H9 (cell line): ENCODE data around the gene CNNM3. TPM values are rescaled to one million over a fixed set of nuclear protein-coding genes. Genes with fewer than 3 reads are reported as not detected.

ENCODE experiments used
- DNase-seq: peaks from one replicate; pipeline ENCODE4 v3.0.0-alpha.2; 2017
- H2AFZ ChIP-seq: one replicate; pipeline ENCODE4 v1.6.1; 2013; ENCODE audit warnings: mild to moderate bottlenecking, low read length, control low read depth, moderate library complexity
- H2AK5ac ChIP-seq: 2 replicates; pipeline ENCODE4 v1.6.1; 2013; ENCODE audit warnings: low read length, control low read depth, mixed read lengths; ENCODE audit not compliant: insufficient read length
- H2BK120ac ChIP-seq: one replicate; pipeline ENCODE4 v1.6.1; 2013; ENCODE audit warnings: low read depth, mild to moderate bottlenecking, low read length, control low read depth, inconsistent platforms; ENCODE audit not compliant: poor library complexity, severe bottlenecking
- H2BK12ac ChIP-seq: 2 replicates; pipeline ENCODE4 v1.6.1; 2013; ENCODE audit warnings: low read length, control low read depth, mixed read lengths, low read depth; ENCODE audit not compliant: insufficient read length
- H2BK15ac ChIP-seq: 2 replicates; pipeline ENCODE4 v1.6.1; 2013; ENCODE audit warnings: low read depth, low read length, control low read depth
- H2BK20ac ChIP-seq: one replicate; pipeline ENCODE4 v1.6.1; 2013; ENCODE audit warnings: low read depth, mild to moderate bottlenecking, low read length, control low read depth, inconsistent platforms; ENCODE audit not compliant: poor library complexity, severe bottlenecking
- H2BK5ac ChIP-seq: 2 replicates; pipeline ENCODE4 v1.6.1; 2013; ENCODE audit warnings: low read length, control low read depth, mixed read lengths; ENCODE audit not compliant: insufficient read length
- H3K14ac ChIP-seq: 2 replicates; pipeline ENCODE4 v1.6.1; 2013; ENCODE audit warnings: low read length, control low read depth; ENCODE audit not compliant: insufficient read depth
- H3K18ac ChIP-seq: 2 replicates; pipeline ENCODE4 v1.6.1; 2013; ENCODE audit warnings: low read depth, mild to moderate bottlenecking, mixed read lengths, low read length, control low read depth; ENCODE audit not compliant: insufficient read length
- H3K23ac ChIP-seq: 2 replicates; pipeline ENCODE4 v1.6.1; 2013; ENCODE audit warnings: low read length, control low read depth, mixed read lengths, low read depth; ENCODE audit not compliant: insufficient read length
- H3K23me2 ChIP-seq: 2 replicates; pipeline ENCODE4 v1.6.1; 2013; ENCODE audit warnings: low read depth, mild to moderate bottlenecking, mixed read lengths, low read length, control low read depth; ENCODE audit not compliant: insufficient read length, poor library complexity, severe bottlenecking
- H3K27ac ChIP-seq: 2 replicates; pipeline ENCODE4 v1.5.1; 2013; ENCODE audit warnings: low read length, control low read depth, mixed read lengths, low read depth; ENCODE audit not compliant: insufficient read length
- H3K27me3 ChIP-seq: 2 replicates; pipeline ENCODE4 v1.6.1; 2013; ENCODE audit warnings: low read length, control low read depth, inconsistent platforms; ENCODE audit not compliant: insufficient read depth
- H3K4ac ChIP-seq: 2 replicates; pipeline ENCODE4 v1.6.1; 2013; ENCODE audit warnings: low read depth, mild to moderate bottlenecking, control low read depth, inconsistent platforms, low read length, moderate library complexity
- H3K4me1 ChIP-seq: 2 replicates; pipeline ENCODE4 v1.6.1; 2013; ENCODE audit warnings: low read length, control low read depth, inconsistent platforms; ENCODE audit not compliant: insufficient read depth
- H3K4me2 ChIP-seq: 2 replicates; pipeline ENCODE4 v1.6.1; 2013; ENCODE audit warnings: low read length, control low read depth, mixed read lengths; ENCODE audit not compliant: insufficient read length, insufficient read depth
- H3K56ac ChIP-seq: 2 replicates; pipeline ENCODE4 v1.6.1; 2013; ENCODE audit warnings: low read depth, mild to moderate bottlenecking, mixed read lengths, low read length, control low read depth; ENCODE audit not compliant: insufficient read length
- H3K79me1 ChIP-seq: 2 replicates; pipeline ENCODE4 v1.6.1; 2013; ENCODE audit warnings: low read depth, mild to moderate bottlenecking, moderate library complexity, low read length, control low read depth, inconsistent platforms; ENCODE audit not compliant: insufficient read depth, poor library complexity, severe bottlenecking
- H3K79me2 ChIP-seq: 2 replicates; pipeline ENCODE4 v1.6.1; 2013; ENCODE audit warnings: low read length, control low read depth, inconsistent platforms; ENCODE audit not compliant: insufficient read depth
- H3K9ac ChIP-seq: 2 replicates; pipeline ENCODE4 v1.6.1; 2013; ENCODE audit warnings: low read length, control low read depth, mixed read lengths; ENCODE audit not compliant: insufficient read length; ENCODE audit errors: extremely low read depth
- H3K9me3 ChIP-seq: one replicate; pipeline ENCODE4 v1.6.1; 2013; ENCODE audit warnings: low read depth, low read length, inconsistent platforms; ENCODE audit not compliant: control insufficient read depth
- H3T11ph ChIP-seq: one replicate; pipeline ENCODE4 v1.6.1; 2013; ENCODE audit warnings: mild to moderate bottlenecking, low read length, control low read depth, inconsistent platforms
- H4K20me1 ChIP-seq: one replicate; pipeline ENCODE4 v1.6.1; 2013; ENCODE audit not compliant: control insufficient read depth, insufficient read length, insufficient read depth
- H4K5ac ChIP-seq: 2 replicates; pipeline ENCODE4 v1.6.1; 2013; ENCODE audit warnings: low read depth, mild to moderate bottlenecking, mixed read lengths, low read length, control low read depth; ENCODE audit not compliant: insufficient read length
- H4K8ac ChIP-seq: replicated peaks from 2 replicates; pipeline ENCODE4 v1.6.1; 2013; ENCODE audit warnings: low read length, control low read depth, mixed read lengths, low read depth; ENCODE audit not compliant: insufficient read length
- H4K91ac ChIP-seq: 2 replicates; pipeline ENCODE4 v1.6.1; 2013; ENCODE audit warnings: low read depth, mild to moderate bottlenecking, moderate library complexity, mixed read lengths, low read length, control low read depth; ENCODE audit not compliant: insufficient read length
- H3K27ac Mint-ChIP-seq, 3 experiments: 2 replicates in 2 of 3; 3 replicates in 1 of 3; pipeline ENCODE4 v1.8.0; 2020 to 2021; ENCODE audit warnings: mixed read lengths in 3 of 3, mild to moderate bottlenecking in 1 of 3, moderate library complexity in 1 of 3
- H3K27me3 Mint-ChIP-seq: 2 replicates; pipeline ENCODE4 v1.8.0; 2021; ENCODE audit warnings: low read depth, mild to moderate bottlenecking, moderate library complexity, mixed read lengths
- H3K36me3 Mint-ChIP-seq, 3 experiments: 2 replicates in 2 of 3; 3 replicates in 1 of 3; pipeline ENCODE4 v1.8.0; 2020 to 2021; ENCODE audit warnings: low read depth in 3 of 3, mixed read lengths in 3 of 3; ENCODE audit not compliant: insufficient read depth in 1 of 3
- H3K4me1 Mint-ChIP-seq, 2 experiments: 2 replicates each; pipeline ENCODE4 v1.8.0; 2020; ENCODE audit warnings: mixed read lengths in 2 of 2
- H3K4me3 Mint-ChIP-seq, 2 experiments: 2 replicates in 1 of 2; 3 replicates in 1 of 2; pipeline ENCODE4 v1.8.0; 2020 to 2021; ENCODE audit warnings: mild to moderate bottlenecking in 2 of 2, mixed read lengths in 2 of 2, moderate library complexity in 1 of 2
- H3K9me3 Mint-ChIP-seq, 2 experiments: 2 replicates in 1 of 2; 3 replicates in 1 of 2; pipeline ENCODE4 v1.8.0; 2020; ENCODE audit warnings: mild to moderate bottlenecking in 2 of 2, mixed read lengths in 2 of 2, moderate library complexity in 1 of 2
- WGBS: extraction: QIAGEN DNeasy Blood & Tissue Kit; methylation state at CpG from one replicate; pipeline ENCODE4 v1.1.7; 2013; ENCODE audit warnings: missing lambda C conversion rate, low lambda C conversion rate, mixed read lengths; ENCODE audit not compliant: insufficient read length; ENCODE audit errors: extremely low coverage; 5-methylcytosine and 5-hydroxymethylcytosine counted together
- total RNA-seq: library from RNA; stranded (reverse); gene quantifications from 2 replicates; pipeline ENCODE4 v1.2.1, GENCODE V29; 2021
- TF ChIP-seq, protein P1 (sequence below): fragments of 200-600 bp; sonication (generic); conservative IDR thresholded peaks from 3 replicates; pipeline ENCODE4 v1.8.0; 2021; ENCODE audit warnings: antibody characterized with exemption, mild to moderate bottlenecking

CNNM3 gene
- total RNA-seq, 1 experiment from 2014 or later: 25.0 TPM

DNA sequence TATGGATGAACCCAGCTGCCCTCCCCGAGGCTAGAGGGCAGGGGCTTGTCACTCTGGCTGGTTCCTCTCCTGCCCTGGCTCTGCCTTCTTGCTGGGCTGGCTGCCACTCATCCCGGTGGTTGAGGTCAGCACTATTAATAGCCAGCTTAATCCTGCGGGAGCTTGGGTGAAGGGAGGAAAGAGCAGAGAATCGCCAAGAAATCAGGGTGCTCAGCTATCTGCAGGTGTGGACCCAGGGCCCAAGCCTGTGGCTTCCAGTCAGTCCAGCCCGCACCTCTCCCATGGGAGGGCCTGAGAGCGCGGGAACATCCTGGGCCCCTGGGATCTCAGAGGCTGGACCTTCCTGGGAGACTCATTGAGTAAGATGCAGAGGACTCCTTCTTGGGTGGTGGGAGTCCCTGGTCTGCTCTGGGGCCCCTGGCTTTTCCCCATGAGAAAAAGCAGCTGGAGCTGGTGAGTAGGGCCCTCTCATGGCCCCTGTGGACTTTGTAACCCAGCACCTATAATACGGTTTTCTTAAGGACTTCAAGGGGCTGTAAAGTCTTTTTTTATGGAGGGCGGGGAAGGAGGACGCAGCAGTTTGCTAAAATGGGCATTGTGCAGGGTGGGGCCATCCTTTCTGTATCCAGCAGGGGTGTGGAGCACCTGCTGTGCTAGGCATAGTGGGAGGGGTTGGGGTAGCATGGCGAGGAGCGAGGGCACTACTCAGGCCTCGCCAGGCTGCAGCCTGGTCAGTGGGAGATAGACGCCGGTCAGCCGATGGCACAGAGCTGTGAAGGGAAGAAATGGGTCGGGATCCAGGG is 27.4 kb upstream of the CNNM3 start:
- no peaks in the 10 kb centered on the region for H3K23me2 ChIP-seq
- H3K4me1 Mint-ChIP-seq: peaks cover 7 to 13% of the 10 kb centered on the region in 2 experiments
- H4K91ac ChIP-seq: no peak overlapping the region
- TF ChIP-seq, protein P1, sequence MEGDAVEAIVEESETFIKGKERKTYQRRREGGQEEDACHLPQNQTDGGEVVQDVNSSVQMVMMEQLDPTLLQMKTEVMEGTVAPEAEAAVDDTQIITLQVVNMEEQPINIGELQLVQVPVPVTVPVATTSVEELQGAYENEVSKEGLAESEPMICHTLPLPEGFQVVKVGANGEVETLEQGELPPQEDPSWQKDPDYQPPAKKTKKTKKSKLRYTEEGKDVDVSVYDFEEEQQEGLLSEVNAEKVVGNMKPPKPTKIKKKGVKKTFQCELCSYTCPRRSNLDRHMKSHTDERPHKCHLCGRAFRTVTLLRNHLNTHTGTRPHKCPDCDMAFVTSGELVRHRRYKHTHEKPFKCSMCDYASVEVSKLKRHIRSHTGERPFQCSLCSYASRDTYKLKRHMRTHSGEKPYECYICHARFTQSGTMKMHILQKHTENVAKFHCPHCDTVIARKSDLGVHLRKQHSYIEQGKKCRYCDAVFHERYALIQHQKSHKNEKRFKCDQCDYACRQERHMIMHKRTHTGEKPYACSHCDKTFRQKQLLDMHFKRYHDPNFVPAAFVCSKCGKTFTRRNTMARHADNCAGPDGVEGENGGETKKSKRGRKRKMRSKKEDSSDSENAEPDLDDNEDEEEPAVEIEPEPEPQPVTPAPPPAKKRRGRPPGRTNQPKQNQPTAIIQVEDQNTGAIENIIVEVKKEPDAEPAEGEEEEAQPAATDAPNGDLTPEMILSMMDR: no peak
- H2BK20ac ChIP-seq: no peak overlapping the region
- H3K14ac ChIP-seq: no peak overlapping the region; the same call in 1 of the 2 replicates
- H2BK5ac ChIP-seq: no peak overlapping the region
- H3K27ac Mint-ChIP-seq: peak overlapping the region in 2 of 3 experiments; percentile 58 to 98; a peak in 4 of 7 replicates
- H2BK12ac ChIP-seq: no peak overlapping the region
- no peaks in the 10 kb centered on the region for H3K79me1 ChIP-seq
- no peak overlapping the region for H3K4ac ChIP-seq
- H3K36me3 Mint-ChIP-seq: no peaks in the 10 kb centered on the region; a peak in 2 of 7 replicates
- H3K56ac ChIP-seq: no peak overlapping the region
- no peak overlapping the region for H4K5ac ChIP-seq
- no peak overlapping the region for H2BK15ac ChIP-seq
- no peak overlapping the region for H2AFZ ChIP-seq
- no peak overlapping the region for H2BK120ac ChIP-seq
- no peaks in the 10 kb centered on the region for H3K9me3 ChIP-seq
- H3K9me3 Mint-ChIP-seq: no peaks in the 10 kb centered on the region
- no peak overlapping the region for H3K27ac ChIP-seq
- no peaks in the 10 kb centered on the region for H3K27me3 Mint-ChIP-seq
- no peak overlapping the region for H3K9ac ChIP-seq
- H3T11ph ChIP-seq: no peak overlapping the region
- H3K4me1 ChIP-seq: no peaks in the 10 kb centered on the region
- no peaks in the 10 kb centered on the region for H4K20me1 ChIP-seq
- H3K23ac ChIP-seq: no peak overlapping the region
- H3K4me3 Mint-ChIP-seq: no peak overlapping the region
- no peak overlapping the region for H4K8ac ChIP-seq
- DNase-seq: no peak
- H2AK5ac ChIP-seq: no peak overlapping the region
- no CpG with 5 or more reads among the region's 17 CpGs for WGBS
- H3K18ac ChIP-seq: no peak overlapping the region
- H3K4me2 ChIP-seq: no peak overlapping the region
- no peaks in the 10 kb centered on the region for H3K79me2 ChIP-seq
- H3K27me3 ChIP-seq: no peaks in the 10 kb centered on the region
